GM23338 (cell line): ENCODE results near the gene PTPRN2. TPM values are rescaled to one million over a fixed set of nuclear protein-coding genes. Genes with fewer than 3 reads are reported as not detected.

Experiments used
- ATAC-seq: fragments of 200-7000 bp; cut with Tn5 transposase; 3 replicates; pipeline ENCODE4 v1.9.1; 2020
- DNase-seq: peaks from one replicate; pipeline ENCODE4 v3.0.0-alpha.2; 2015; ENCODE audit warnings: low spot score
- H2AFZ ChIP-seq: fragments of 200-600 bp; sonication (generic); 2 replicates; pipeline ENCODE4 v1.8.0; 2016; ENCODE audit warnings: antibody characterized with exemption, mild to moderate bottlenecking, moderate library complexity
- H3F3A ChIP-seq: fragments of 200-600 bp; sonication (generic); replicated peaks from 2 replicates; pipeline ENCODE4 v1.8.0; 2017; ENCODE audit warnings: antibody characterized with exemption, mixed run types, low read depth
- H3K27ac ChIP-seq: fragments of 200-600 bp; sonication (generic); 2 replicates; pipeline ENCODE4 v1.6.1; 2016; ENCODE audit warnings: low read depth
- H3K27me3 ChIP-seq: fragments of 200-600 bp; sonication (generic); 2 replicates; pipeline ENCODE4 v1.8.0; 2016; ENCODE audit warnings: mild to moderate bottlenecking, mixed run types, moderate library complexity; ENCODE audit not compliant: insufficient read depth
- H3K36me3 ChIP-seq: fragments of 200-600 bp; sonication (generic); 2 replicates; pipeline ENCODE4 v1.8.0; 2016; ENCODE audit warnings: mild to moderate bottlenecking; ENCODE audit not compliant: insufficient read depth
- H3K4me1 ChIP-seq: fragments of 200-600 bp; sonication (generic); 2 replicates; pipeline ENCODE4 v1.8.0; 2016; ENCODE audit warnings: mild to moderate bottlenecking, moderate library complexity; ENCODE audit not compliant: insufficient read depth
- H3K4me2 ChIP-seq: fragments of 200-600 bp; sonication (generic); 2 replicates; pipeline ENCODE4 v1.7.1; 2017; ENCODE audit warnings: mixed run types
- H3K4me3 ChIP-seq: fragments of 200-600 bp; sonication (generic); 2 replicates; pipeline ENCODE4 v1.6.1; 2016; ENCODE audit warnings: mixed run types
- H3K79me2 ChIP-seq: fragments of 200-600 bp; sonication (generic); replicated peaks from 2 replicates; pipeline ENCODE4 v1.8.0; 2017; ENCODE audit warnings: mild to moderate bottlenecking; ENCODE audit not compliant: insufficient read depth
- H3K9me2 ChIP-seq: fragments of 200-600 bp; sonication (generic); 2 replicates; pipeline ENCODE4 v1.8.0; 2017; ENCODE audit not compliant: insufficient read depth
- H4K20me1 ChIP-seq: fragments of 200-600 bp; sonication (generic); replicated peaks from 2 replicates; pipeline ENCODE4 v1.8.0; 2017; ENCODE audit warnings: mild to moderate bottlenecking; ENCODE audit not compliant: insufficient read depth
- H3K27ac Mint-ChIP-seq: 2 replicates; pipeline ENCODE4 v1.8.0; 2020; ENCODE audit warnings: inconsistent platforms, mild to moderate bottlenecking, moderate library complexity, mixed read lengths
- H3K27me3 Mint-ChIP-seq: 3 replicates; pipeline ENCODE4 v1.8.0; 2022; ENCODE audit warnings: low read depth, mild to moderate bottlenecking, moderate library complexity, mixed read lengths, inconsistent platforms; ENCODE audit not compliant: insufficient read depth, poor library complexity
- H3K36me3 Mint-ChIP-seq: 3 replicates; pipeline ENCODE4 v1.8.0; 2021; ENCODE audit warnings: low read depth, mild to moderate bottlenecking, inconsistent platforms, moderate library complexity, mixed read lengths
- H3K4me1 Mint-ChIP-seq: 3 replicates; pipeline ENCODE4 v1.8.0; 2020; ENCODE audit warnings: mild to moderate bottlenecking, inconsistent platforms, mixed read lengths
- H3K4me3 Mint-ChIP-seq: 3 replicates; pipeline ENCODE4 v1.8.0; 2021; ENCODE audit warnings: moderate library complexity, mild to moderate bottlenecking, inconsistent platforms, mixed read lengths
- H3K9me3 Mint-ChIP-seq: 3 replicates; pipeline ENCODE4 v1.8.0; 2020; ENCODE audit warnings: moderate library complexity, mild to moderate bottlenecking, inconsistent platforms, mixed read lengths
- CREB1 ChIP-seq: fragments of 250-450 bp; sonication (Bioruptor Pico); IDR thresholded peaks from 2 replicates; pipeline ENCODE4 v1.5.0; 2020; ENCODE audit warnings: low read depth, mild to moderate bottlenecking, moderate library complexity
- CTCF ChIP-seq, 2 experiments: fragments of 200-600 bp in 1 of 2; sonication (generic) in 1 of 2; conservative IDR thresholded peaks; 2 replicates each; pipeline versions ENCODE4 v1.5.1 to v1.6.1; 2016 to 2017; ENCODE audit warnings: antibody characterized with exemption in 2 of 2, low read depth in 2 of 2, mild to moderate bottlenecking in 2 of 2, moderate library complexity in 1 of 2
- ETS1 ChIP-seq: IDR thresholded peaks from 2 replicates; pipeline ENCODE4 v1.6.1; 2016; ENCODE audit warnings: antibody characterized with exemption
- EZH2 ChIP-seq: fragments of 200-600 bp; sonication (generic); IDR thresholded peaks from one replicate; pipeline ENCODE4 v1.8.0; 2017; ENCODE audit warnings: antibody characterized with exemption, mild to moderate bottlenecking, low read depth; ENCODE audit not compliant: unreplicated experiment
- EZH2phosphoT487 ChIP-seq: fragments of 200-600 bp; sonication (generic); IDR thresholded peaks from one replicate; pipeline ENCODE4 v1.8.1; 2018; ENCODE audit warnings: antibody characterized with exemption; ENCODE audit not compliant: unreplicated experiment
- JUNB ChIP-seq: IDR thresholded peaks from one replicate; pipeline ENCODE4 v1.6.1; 2016; ENCODE audit warnings: antibody characterized with exemption; ENCODE audit not compliant: unreplicated experiment
- NANOG ChIP-seq: IDR thresholded peaks from 2 replicates; pipeline ENCODE4 v1.6.1; 2016; ENCODE audit warnings: antibody characterized with exemption, borderline replicate concordance
- POLR2AphosphoS5 ChIP-seq: IDR thresholded peaks from 2 replicates; pipeline ENCODE4 v1.6.1; 2016; ENCODE audit warnings: antibody characterized with exemption, low read depth
- REST ChIP-seq: IDR thresholded peaks from one replicate; pipeline ENCODE4 v1.6.1; 2018; ENCODE audit warnings: antibody characterized with exemption; ENCODE audit not compliant: unreplicated experiment
- STAT1 ChIP-seq: IDR thresholded peaks from one replicate; pipeline ENCODE4 v1.6.1; 2016; ENCODE audit warnings: antibody characterized with exemption; ENCODE audit not compliant: unreplicated experiment
- ZNF114 ChIP-seq: fragments of 250-450 bp; sonication (Bioruptor Pico); IDR thresholded peaks from 2 replicates; pipeline ENCODE4 v1.5.0; 2020; ENCODE audit warnings: mild to moderate bottlenecking, moderate library complexity
- ZNF331 ChIP-seq: fragments of 250-450 bp; sonication (Bioruptor Pico); IDR thresholded peaks from 2 replicates; pipeline ENCODE4 v1.5.0; 2020; ENCODE audit warnings: low read depth, mild to moderate bottlenecking, moderate library complexity
- ZNF462 ChIP-seq: fragments of 250-450 bp; sonication (Bioruptor Pico); IDR thresholded peaks from 2 replicates; pipeline ENCODE4 v1.5.0; 2020; ENCODE audit warnings: mild to moderate bottlenecking, moderate library complexity
- polyA plus RNA-seq: library from polyadenylated mRNA; unstranded; fragments of >200 nt; fragmentation: Nextera tagmentation; extraction: Ambion mirVana; gene quantifications from 2 replicates; pipeline ENCODE4 v1.2.1, GENCODE V29; 2016
- total RNA-seq: library from RNA; depleted of rRNA; stranded (reverse); fragments of >200 nt; shearing (Covaris generic); gene quantifications from 2 replicates; pipeline ENCODE4 v1.2.3, GENCODE V29; 2014

Gene PTPRN2
- total and polyA plus RNA-seq, 2 experiments from 2014 or later = 0.87 to 4.0 TPM

- no peak overlapping the region for H3K27ac Mint-ChIP-seq
- no peak for ATAC-seq
These were observed 277.5 kb downstream of the PTPRN2 start for GRCh38 chr7:158309868-158310763.

More at GRCh38 chr7:158309868-158310763, 277.5 kb downstream of the PTPRN2 start:
- H3F3A ChIP-seq = 0 out of 2 replicates have a peak, but pooled peaks cover 7% of the 10 kb centered on the region
- no peak overlapping the region for H3K4me2 ChIP-seq
- no peak for TF ChIP-seq NANOG
- TF ChIP-seq ZNF331 (CRISPR knock-in tag) = no peak
- no peak for TF ChIP-seq ETS1
- no peak for TF ChIP-seq CREB1
- TF ChIP-seq JUNB = no peak
- TF ChIP-seq STAT1 = no peak
- TF ChIP-seq EZH2phosphoT487 = no peak
- no peak for TF ChIP-seq REST
- no peak for TF ChIP-seq CTCF (conservative IDR thresholded peaks at IDR 0.05; ENCODE audit: low read depth in 2 of 2)
- TF ChIP-seq ZNF462 (CRISPR knock-in tag) = no peak
- no peak for TF ChIP-seq EZH2
- no peak for TF ChIP-seq ZNF114 (CRISPR knock-in tag)
- TF ChIP-seq POLR2AphosphoS5 = no peak
- no peaks in the 10 kb centered on the region for H3K4me1 ChIP-seq
- no peaks in the 10 kb centered on the region for H3K9me2 ChIP-seq
- Mint-ChIP-seq H3K4me1 (no peaks in the 10 kb centered on the region), H3K9me3 (peaks cover 93% of the 10 kb centered on the region), H3K27me3 (peaks cover 7% of the 10 kb centered on the region), H3K36me3 (peaks cover 50% of the 10 kb centered on the region), H3K4me3 (no peak overlapping the region)
- DNase-seq = no peak
- no peak overlapping the region for H3K4me3 ChIP-seq
- no peak overlapping the region for H3K27ac ChIP-seq
- no peaks in the 10 kb centered on the region for H4K20me1 ChIP-seq
- no peaks in the 10 kb centered on the region for H3K79me2 ChIP-seq
- H3K36me3 ChIP-seq = peaks cover 5% of the 10 kb centered on the region
- no peaks in the 10 kb centered on the region for H3K27me3 ChIP-seq
- no peak overlapping the region for H2AFZ ChIP-seq
